ENCODE results near the gene ASTN2.

Gene ASTN2

GRCh38 chr9:116488373-116488772 is 926.5 kb downstream of the ASTN2 start:
- H3K9me3 ChIP-seq (ENCODE audit: control insufficient read depth in 1 of 2, low read length in 2 of 2): no peaks in the 10 kb centered on the region
- no peaks in the 10 kb centered on the region for H3K36me3 ChIP-seq (ENCODE audit: control insufficient read depth in 1 of 2, insufficient read depth in 2 of 2, low read length in 2 of 2)
- H3K4me1 ChIP-seq (ENCODE audit: control insufficient read depth in 1 of 2, insufficient read depth in 2 of 2, low read length in 2 of 2): no peaks in the 10 kb centered on the region
- no peak overlapping the region for H3K4me3 ChIP-seq (ENCODE audit: low read depth in 1 of 2, low read length in 2 of 2)
- no peak overlapping the region for H3K27ac ChIP-seq (ENCODE audit: low read length)
- H3K27me3 ChIP-seq (ENCODE audit: low read depth, low read length): no peaks in the 10 kb centered on the region

DNA sequence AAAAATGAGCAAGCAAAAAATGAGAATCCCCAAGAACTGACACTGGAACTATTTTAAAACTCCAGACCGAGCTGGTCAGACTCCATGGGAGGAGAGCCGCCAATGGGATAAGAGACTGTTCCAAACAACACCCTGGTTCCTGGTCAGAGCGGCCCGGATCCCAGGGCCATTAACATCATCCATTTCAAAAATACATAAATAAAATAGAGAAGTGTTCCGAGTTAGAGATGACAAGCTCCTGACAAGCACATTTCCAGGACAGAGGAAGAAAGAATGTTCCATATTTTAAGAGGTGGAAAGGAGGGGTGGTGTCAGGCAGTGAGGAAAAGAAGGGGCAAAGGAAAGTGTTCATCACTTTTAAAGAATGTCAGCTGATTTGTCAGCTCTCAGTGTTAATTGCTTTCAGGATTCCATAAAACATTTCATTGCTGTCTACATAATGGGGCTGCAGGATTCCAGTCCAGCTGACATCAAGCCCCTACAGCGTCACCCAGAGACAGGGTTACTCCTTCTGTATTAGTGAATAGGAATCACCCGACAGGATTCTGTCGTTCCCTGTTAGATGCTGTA is 930.3 kb downstream of the ASTN2 start:
- no peaks in the 10 kb centered on the region for H3K36me3 ChIP-seq (ENCODE audit: control insufficient read depth in 1 of 2, insufficient read depth in 2 of 2, low read length in 2 of 2)

GRCh38 chr9:116483622-116484491 is 931.0 kb downstream of the ASTN2 start:
- Histone ChIP-seq H3K4me3 (ENCODE audit: low read depth in 1 of 2, low read length in 2 of 2) (no peak overlapping the region), H3K36me3 (ENCODE audit: control insufficient read depth in 1 of 2, insufficient read depth in 2 of 2, low read length in 2 of 2) (no peaks in the 10 kb centered on the region), H3K27me3 (ENCODE audit: low read depth, low read length) (no peaks in the 10 kb centered on the region), H3K27ac (ENCODE audit: low read length) (no peak overlapping the region), H3K4me1 (ENCODE audit: control insufficient read depth in 1 of 2, insufficient read depth in 2 of 2, low read length in 2 of 2) (peaks cover 0 to 5% of the 10 kb centered on the region in 2 donors), H3K9me3 (ENCODE audit: control insufficient read depth in 1 of 2, low read length in 2 of 2) (no peaks in the 10 kb centered on the region)

More for the DNA sequence above, 930.3 kb downstream of the ASTN2 start:
- Histone ChIP-seq H3K27me3 (ENCODE audit: low read depth, low read length) (no peaks in the 10 kb centered on the region), H3K9me3 (ENCODE audit: control insufficient read depth in 1 of 2, low read length in 2 of 2) (no peaks in the 10 kb centered on the region), H3K4me1 (ENCODE audit: control insufficient read depth in 1 of 2, insufficient read depth in 2 of 2, low read length in 2 of 2) (peaks cover 0 to 5% of the 10 kb centered on the region in 2 donors), H3K27ac (ENCODE audit: low read length) (no peak overlapping the region), H3K4me3 (ENCODE audit: low read depth in 1 of 2, low read length in 2 of 2) (no peak overlapping the region)

DNA sequence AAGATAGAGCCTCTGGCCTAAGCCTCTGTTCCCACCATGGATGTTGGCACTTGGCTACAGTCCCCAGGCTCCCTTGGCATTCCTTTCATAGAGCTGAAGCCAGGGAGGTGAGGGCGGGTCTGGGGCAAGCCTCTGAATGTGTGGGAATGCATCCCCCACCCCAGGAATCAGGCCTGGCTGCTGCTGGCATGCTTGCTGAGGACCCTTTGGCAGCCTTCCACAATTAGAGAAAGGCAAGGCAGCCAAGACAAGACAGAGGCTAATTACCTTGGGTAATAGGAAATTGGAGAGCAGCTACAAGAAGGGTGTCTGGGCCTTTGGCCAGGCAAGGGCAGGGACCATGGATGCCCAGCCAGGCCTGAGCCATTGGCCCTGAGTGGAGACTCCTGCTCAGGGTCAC is 932.1 kb downstream of the ASTN2 start:
- Histone ChIP-seq H3K9me3 (ENCODE audit: control insufficient read depth in 1 of 2, low read length in 2 of 2) (no peaks in the 10 kb centered on the region), H3K4me1 (ENCODE audit: control insufficient read depth in 1 of 2, insufficient read depth in 2 of 2, low read length in 2 of 2) (peaks cover 0 to 5% of the 10 kb centered on the region in 2 donors), H3K36me3 (ENCODE audit: control insufficient read depth in 1 of 2, insufficient read depth in 2 of 2, low read length in 2 of 2) (no peaks in the 10 kb centered on the region), H3K27ac (ENCODE audit: low read length) (no peak overlapping the region), H3K4me3 (ENCODE audit: low read depth in 1 of 2, low read length in 2 of 2) (no peak overlapping the region), H3K27me3 (ENCODE audit: low read depth, low read length) (no peaks in the 10 kb centered on the region)

GRCh38 chr9:116480700-116481099 is 934.2 kb downstream of the ASTN2 start:
- Histone ChIP-seq H3K4me3 (ENCODE audit: low read depth in 1 of 2, low read length in 2 of 2) (no peak overlapping the region), H3K9me3 (ENCODE audit: control insufficient read depth in 1 of 2, low read length in 2 of 2) (no peaks in the 10 kb centered on the region), H3K27me3 (ENCODE audit: low read depth, low read length) (no peaks in the 10 kb centered on the region), H3K4me1 (ENCODE audit: control insufficient read depth in 1 of 2, insufficient read depth in 2 of 2, low read length in 2 of 2) (peaks cover 0 to 15% of the 10 kb centered on the region in 2 donors), H3K27ac (ENCODE audit: low read length) (no peak overlapping the region), H3K36me3 (ENCODE audit: control insufficient read depth in 1 of 2, insufficient read depth in 2 of 2, low read length in 2 of 2) (no peaks in the 10 kb centered on the region)

- no peak overlapping the region for H3K27ac ChIP-seq (ENCODE audit: low read length)
- no peaks in the 10 kb centered on the region for H3K27me3 ChIP-seq (ENCODE audit: low read depth, low read length)
- peaks cover 0 to 15% of the 10 kb centered on the region in 2 donors for H3K4me1 ChIP-seq (ENCODE audit: control insufficient read depth in 1 of 2, insufficient read depth in 2 of 2, low read length in 2 of 2)
- H3K4me3 ChIP-seq (ENCODE audit: low read depth in 1 of 2, low read length in 2 of 2): no peak overlapping the region
- H3K9me3 ChIP-seq (ENCODE audit: control insufficient read depth in 1 of 2, low read length in 2 of 2): no peaks in the 10 kb centered on the region
- no peaks in the 10 kb centered on the region for H3K36me3 ChIP-seq (ENCODE audit: control insufficient read depth in 1 of 2, insufficient read depth in 2 of 2, low read length in 2 of 2)
Measured at GRCh38 chr9:116479967-116480366, 934.9 kb downstream of the ASTN2 start.

DNA sequence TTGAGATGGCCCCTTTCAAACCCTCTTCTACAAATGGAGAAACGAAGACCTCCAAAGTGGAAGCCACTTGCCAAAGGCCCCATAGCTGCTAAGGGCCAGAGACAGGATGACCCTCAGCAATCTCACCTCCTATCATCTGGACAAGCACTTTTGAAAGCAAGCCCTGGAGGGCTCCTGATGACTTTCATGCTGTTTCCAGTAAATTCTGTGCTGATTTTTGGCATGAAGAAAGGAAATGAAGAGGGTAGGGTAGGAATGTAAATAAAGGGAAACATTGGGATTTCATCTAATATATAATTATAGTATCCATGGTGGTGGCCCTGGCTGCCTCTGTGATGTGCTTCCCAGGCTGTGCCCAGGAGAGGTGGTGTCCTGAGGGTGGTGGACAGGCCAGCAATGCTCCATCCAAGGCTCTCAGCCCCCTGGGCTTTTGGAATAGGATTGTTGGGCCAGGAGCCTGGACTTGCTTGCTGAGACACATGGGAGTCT is 935.8 kb downstream of the ASTN2 start:
- Histone ChIP-seq H3K36me3 (ENCODE audit: control insufficient read depth in 1 of 2, insufficient read depth in 2 of 2, low read length in 2 of 2) (no peaks in the 10 kb centered on the region), H3K27me3 (ENCODE audit: low read depth, low read length) (no peaks in the 10 kb centered on the region), H3K27ac (ENCODE audit: low read length) (no peak overlapping the region), H3K9me3 (ENCODE audit: control insufficient read depth in 1 of 2, low read length in 2 of 2) (no peaks in the 10 kb centered on the region), H3K4me3 (ENCODE audit: low read depth in 1 of 2, low read length in 2 of 2) (no peak overlapping the region), H3K4me1 (ENCODE audit: control insufficient read depth in 1 of 2, insufficient read depth in 2 of 2, low read length in 2 of 2) (peaks cover 0 to 15% of the 10 kb centered on the region in 2 donors)

GRCh38 chr9:116477584-116478141 is 937.2 kb downstream of the ASTN2 start:
- no peak overlapping the region for H3K27ac ChIP-seq (ENCODE audit: low read length)
- H3K36me3 ChIP-seq (ENCODE audit: control insufficient read depth in 1 of 2, insufficient read depth in 2 of 2, low read length in 2 of 2): no peaks in the 10 kb centered on the region
- no peak overlapping the region for H3K4me3 ChIP-seq (ENCODE audit: low read depth in 1 of 2, low read length in 2 of 2)
- H3K9me3 ChIP-seq (ENCODE audit: control insufficient read depth in 1 of 2, low read length in 2 of 2): no peaks in the 10 kb centered on the region
- H3K27me3 ChIP-seq (ENCODE audit: low read depth, low read length): no peaks in the 10 kb centered on the region
- H3K4me1 ChIP-seq (ENCODE audit: control insufficient read depth in 1 of 2, insufficient read depth in 2 of 2, low read length in 2 of 2): peaks cover 0 to 11% of the 10 kb centered on the region in 2 donors

DNA sequence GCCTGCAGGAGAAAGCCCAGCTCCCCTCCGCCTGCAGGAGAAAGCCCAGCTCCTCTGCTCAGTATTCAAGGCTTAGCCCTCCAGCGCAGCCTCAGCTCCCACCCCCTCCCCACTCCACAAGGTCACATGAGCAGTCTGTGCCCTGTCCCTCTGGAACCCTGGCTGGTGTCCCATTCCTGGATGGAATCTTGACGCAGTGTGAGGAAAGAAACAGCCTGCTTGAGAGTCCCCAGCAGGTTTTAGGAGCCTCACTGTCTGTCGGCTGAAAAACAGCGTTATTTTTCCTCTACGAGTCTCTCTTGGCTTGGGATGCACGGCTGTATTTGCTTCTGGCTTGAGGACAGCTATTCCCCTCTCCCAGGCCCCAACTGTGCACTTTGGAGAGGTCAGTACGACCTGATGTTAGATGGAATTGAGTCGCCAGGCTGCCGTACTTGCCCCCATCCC is 937.9 kb downstream of the ASTN2 start:
- Histone ChIP-seq H3K4me3 (ENCODE audit: low read depth in 1 of 2, low read length in 2 of 2) (no peak overlapping the region), H3K27me3 (ENCODE audit: low read depth, low read length) (no peaks in the 10 kb centered on the region), H3K36me3 (ENCODE audit: control insufficient read depth in 1 of 2, insufficient read depth in 2 of 2, low read length in 2 of 2) (no peaks in the 10 kb centered on the region), H3K4me1 (ENCODE audit: control insufficient read depth in 1 of 2, insufficient read depth in 2 of 2, low read length in 2 of 2) (peaks cover 0 to 10% of the 10 kb centered on the region in 2 donors), H3K9me3 (ENCODE audit: control insufficient read depth in 1 of 2, low read length in 2 of 2) (no peaks in the 10 kb centered on the region), H3K27ac (ENCODE audit: low read length) (no peak overlapping the region)

- Histone ChIP-seq H3K4me1 (ENCODE audit: control insufficient read depth in 1 of 2, insufficient read depth in 2 of 2, low read length in 2 of 2) (peaks cover 0 to 10% of the 10 kb centered on the region in 2 donors), H3K36me3 (ENCODE audit: control insufficient read depth in 1 of 2, insufficient read depth in 2 of 2, low read length in 2 of 2) (no peaks in the 10 kb centered on the region), H3K9me3 (ENCODE audit: control insufficient read depth in 1 of 2, low read length in 2 of 2) (no peaks in the 10 kb centered on the region), H3K27ac (ENCODE audit: low read length) (no peak overlapping the region), H3K4me3 (ENCODE audit: low read depth in 1 of 2, low read length in 2 of 2) (no peak overlapping the region), H3K27me3 (ENCODE audit: low read depth, low read length) (no peaks in the 10 kb centered on the region)
Measured at GRCh38 chr9:116476002-116476401, 938.9 kb downstream of the ASTN2 start.

DNA sequence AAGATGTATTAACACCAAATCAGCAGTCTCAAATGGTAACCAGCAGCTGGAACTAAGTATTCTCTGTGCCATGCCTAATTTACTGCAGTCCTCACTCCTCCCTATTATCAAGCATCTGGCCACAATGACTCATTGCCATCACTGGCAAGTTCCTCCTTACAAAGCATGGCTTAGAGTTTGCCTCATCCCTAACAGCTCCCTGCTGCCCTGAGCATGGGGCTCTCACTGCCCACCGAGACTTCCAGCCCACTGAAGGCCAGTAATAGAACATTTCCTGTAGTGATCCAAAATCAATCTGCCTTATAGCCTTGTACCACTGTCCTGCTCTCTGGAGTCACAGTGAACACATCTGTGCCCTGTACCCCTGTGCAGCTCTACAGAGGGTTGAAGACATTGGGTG is 939.7 kb downstream of the ASTN2 start:
- H3K4me3 ChIP-seq (ENCODE audit: low read depth in 1 of 2, low read length in 2 of 2): no peak overlapping the region
- peaks cover 0 to 10% of the 10 kb centered on the region in 2 donors for H3K4me1 ChIP-seq (ENCODE audit: control insufficient read depth in 1 of 2, insufficient read depth in 2 of 2, low read length in 2 of 2)
- no peak overlapping the region for H3K27ac ChIP-seq (ENCODE audit: low read length)
- H3K9me3 ChIP-seq (ENCODE audit: control insufficient read depth in 1 of 2, low read length in 2 of 2): no peaks in the 10 kb centered on the region
- H3K36me3 ChIP-seq (ENCODE audit: control insufficient read depth in 1 of 2, insufficient read depth in 2 of 2, low read length in 2 of 2): no peaks in the 10 kb centered on the region
- H3K27me3 ChIP-seq (ENCODE audit: low read depth, low read length): no peaks in the 10 kb centered on the region
